IPS-NIHi7 (cell line): ENCODE data around the gene GOLGA6L7.
A peak's percentile ranks its signal among the peaks of the same experiment; 100 is the strongest.
"Not testable (repeated sequence)": the region's sequence is repeated elsewhere in the genome, so short reads cannot be mapped to it uniquely, and the experiment has no call there.

ENCODE experiments used
- DNase-seq: peaks from one replicate; pipeline ENCODE4 v3.0.0; 2012; ENCODE audit warnings: mixed read lengths; ENCODE audit errors: extremely low spot score

GOLGA6L7 gene, protein sequence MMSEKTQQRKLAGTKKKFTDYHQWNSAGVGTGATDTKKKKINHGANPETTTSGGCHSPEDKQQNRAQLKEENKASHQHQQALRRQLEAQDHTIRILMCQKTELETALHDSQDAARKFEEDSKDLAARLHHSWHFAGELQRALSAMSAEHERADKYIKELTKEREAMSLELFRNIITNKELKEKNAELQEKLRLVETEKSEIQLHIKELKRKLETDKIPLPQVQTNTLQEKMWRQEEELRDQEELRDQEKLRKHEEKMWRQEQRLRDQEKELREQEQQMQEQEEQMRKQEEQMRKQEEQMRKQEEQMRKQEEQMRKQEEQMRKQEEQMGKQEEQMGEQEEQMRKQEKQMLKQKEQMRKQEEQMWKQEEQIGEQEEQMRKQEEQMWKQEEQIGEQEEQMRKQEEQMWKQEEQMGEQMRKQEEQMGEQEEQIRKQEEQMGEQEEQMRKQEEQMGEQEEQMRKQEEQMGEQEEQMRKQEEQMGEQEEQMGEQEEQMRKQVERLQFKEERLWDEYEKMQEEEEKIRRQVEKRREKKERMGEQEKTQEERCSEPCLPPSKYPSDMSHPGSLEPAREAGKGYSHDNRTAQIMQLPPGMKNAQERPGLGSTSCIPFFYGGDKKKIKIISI

GRCh38 chr15:28848521-28848920 is at the start of gene GOLGA6L7:
Gene GOLGA6L7 (minus strand): TSS chr15:28848644. CDS start chr15:28848549, 95 bp downstream.
- not testable (repeated sequence) for DNase-seq

DNA sequence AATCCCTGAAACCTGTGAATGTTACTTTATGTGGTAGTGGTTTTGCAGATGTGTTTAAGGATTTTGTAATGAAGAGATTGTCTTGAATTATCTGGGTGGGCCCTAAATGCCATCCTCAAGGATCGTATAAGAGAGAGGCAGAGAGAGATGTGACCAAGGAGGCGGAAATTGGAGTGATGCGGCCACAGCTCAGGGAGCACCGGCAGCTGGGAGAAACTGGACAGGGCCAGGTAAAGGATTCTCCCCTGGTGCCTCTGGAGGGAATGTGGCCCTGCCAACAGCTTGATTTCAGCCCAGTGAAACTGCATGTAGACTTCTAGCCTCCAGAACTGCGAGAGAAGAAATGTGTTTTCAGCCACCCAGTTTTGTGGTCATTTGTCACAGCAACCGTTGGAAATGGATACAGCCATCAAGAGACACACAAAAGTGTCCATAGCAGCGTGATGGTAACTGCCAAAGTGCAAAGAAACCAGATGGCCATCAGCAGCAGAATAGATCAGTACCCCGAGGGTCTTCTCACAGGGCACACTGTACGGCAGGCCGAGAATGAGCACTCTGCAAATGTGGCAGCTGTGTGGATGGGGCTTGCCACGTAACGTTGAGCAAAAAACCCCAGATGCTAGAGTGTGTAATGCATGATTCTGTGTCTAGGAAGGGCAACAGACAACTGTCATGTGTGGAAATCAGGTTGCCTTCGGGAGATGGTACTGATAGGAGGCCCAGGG is 49.6 kb upstream of the GOLGA6L7 start:
- DNase-seq = no peak

- no peak for DNase-seq
Observed at GRCh38 chr15:28896951-28897350, 48.5 kb upstream of the GOLGA6L7 start.

GRCh38 chr15:28895566-28895965 is 47.1 kb upstream of the GOLGA6L7 start:
- DNase-seq = no peak

- DNase-seq = no peak
Observed at GRCh38 chr15:28895146-28895545, 46.7 kb upstream of the GOLGA6L7 start.

DNA sequence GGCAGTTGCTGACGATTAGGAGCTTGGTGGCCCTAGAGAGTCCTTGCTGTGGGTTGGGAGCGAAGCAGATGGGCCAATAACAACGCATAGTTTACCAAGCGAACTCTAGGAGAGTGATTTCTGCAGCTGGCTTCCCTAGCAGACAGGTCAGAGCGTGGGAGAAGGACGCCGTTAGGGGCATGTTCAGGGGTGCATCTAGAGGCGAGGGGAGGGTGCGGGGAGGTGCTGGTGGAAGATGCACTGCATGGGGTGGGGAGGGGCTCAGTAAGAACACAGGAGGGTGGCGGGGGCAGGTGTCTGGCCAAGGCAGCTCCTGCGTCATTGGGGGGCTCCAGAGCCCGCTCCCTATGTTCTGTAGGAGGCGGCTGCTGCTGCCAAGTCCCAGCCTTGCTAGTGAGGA is 46.2 kb upstream of the GOLGA6L7 start:
- DNase-seq = no peak

GRCh38 chr15:28892789-28893610 is 44.6 kb upstream of the GOLGA6L7 start:
- no peak for DNase-seq

DNA sequence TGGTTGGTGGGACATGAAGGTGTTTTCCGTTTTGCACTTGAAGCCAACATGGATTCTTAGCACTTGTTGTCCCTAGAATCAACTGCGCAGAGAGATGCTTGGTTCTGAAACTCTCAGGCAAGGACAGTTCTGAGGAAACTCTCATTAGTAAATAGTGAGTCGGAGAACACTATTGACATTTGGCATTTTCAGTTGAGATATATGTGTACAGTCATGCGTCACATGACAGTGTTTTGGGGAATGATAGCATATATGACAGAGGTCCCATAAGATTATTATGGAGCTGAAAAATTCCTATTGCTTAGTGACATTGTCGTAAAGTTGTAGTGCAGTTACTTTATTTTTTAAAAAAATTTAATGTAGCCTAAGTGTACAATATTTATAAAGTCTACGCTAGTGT is 43.1 kb upstream of the GOLGA6L7 start:
- no peak for DNase-seq

DNA sequence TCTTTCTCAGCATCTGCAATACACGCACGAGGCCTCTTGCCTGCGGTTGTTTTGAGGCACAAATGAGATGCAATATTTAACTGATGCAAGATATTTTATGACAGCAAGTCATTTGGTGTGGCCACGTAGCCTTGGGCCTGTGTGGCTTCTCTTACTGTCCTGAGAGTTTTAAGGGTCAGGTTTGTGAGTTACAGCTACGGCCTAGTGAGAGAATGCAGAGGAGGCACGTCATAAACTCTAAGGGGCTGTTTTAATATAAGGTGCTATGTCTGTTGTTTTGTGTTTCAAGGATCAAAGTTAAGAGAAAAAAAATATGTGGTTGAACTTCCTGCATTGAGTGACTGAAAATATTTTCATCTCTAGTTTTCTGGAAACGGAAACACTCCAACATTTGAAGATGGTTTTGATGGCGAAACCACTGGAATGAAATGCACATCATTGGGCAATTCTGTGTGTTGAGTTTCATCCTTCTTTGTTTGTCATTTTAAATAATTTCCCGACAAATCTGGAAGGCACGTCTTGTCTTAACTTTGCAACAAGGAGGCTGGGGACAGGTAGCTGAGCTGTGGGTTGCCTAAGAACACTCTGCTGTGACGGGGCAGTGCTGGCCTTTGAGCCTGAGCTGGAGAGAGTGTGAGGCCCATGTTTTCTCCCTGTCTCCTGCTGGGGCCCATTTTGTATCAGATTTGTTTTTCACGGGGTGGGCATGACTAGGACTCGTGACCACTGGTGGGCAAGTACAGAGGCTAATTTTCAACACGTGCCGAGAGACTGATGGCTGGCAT is 42.5 kb upstream of the GOLGA6L7 start:
- DNase-seq = no peak

- DNase-seq = not testable (repeated sequence)
Observed at GRCh38 chr15:28890291-28890690, 41.8 kb upstream of the GOLGA6L7 start.

GRCh38 chr15:28889871-28890270 is 41.4 kb upstream of the GOLGA6L7 start:
- DNase-seq = not testable (repeated sequence)

- DNase-seq = no peak
Observed at GRCh38 chr15:28889346-28889745, 40.9 kb upstream of the GOLGA6L7 start.

GRCh38 chr15:28888900-28889299 is 40.5 kb upstream of the GOLGA6L7 start:
- DNase-seq = no peak

- DNase-seq = no peak
Observed at GRCh38 chr15:28888302-28888894, 40.0 kb upstream of the GOLGA6L7 start.

DNA sequence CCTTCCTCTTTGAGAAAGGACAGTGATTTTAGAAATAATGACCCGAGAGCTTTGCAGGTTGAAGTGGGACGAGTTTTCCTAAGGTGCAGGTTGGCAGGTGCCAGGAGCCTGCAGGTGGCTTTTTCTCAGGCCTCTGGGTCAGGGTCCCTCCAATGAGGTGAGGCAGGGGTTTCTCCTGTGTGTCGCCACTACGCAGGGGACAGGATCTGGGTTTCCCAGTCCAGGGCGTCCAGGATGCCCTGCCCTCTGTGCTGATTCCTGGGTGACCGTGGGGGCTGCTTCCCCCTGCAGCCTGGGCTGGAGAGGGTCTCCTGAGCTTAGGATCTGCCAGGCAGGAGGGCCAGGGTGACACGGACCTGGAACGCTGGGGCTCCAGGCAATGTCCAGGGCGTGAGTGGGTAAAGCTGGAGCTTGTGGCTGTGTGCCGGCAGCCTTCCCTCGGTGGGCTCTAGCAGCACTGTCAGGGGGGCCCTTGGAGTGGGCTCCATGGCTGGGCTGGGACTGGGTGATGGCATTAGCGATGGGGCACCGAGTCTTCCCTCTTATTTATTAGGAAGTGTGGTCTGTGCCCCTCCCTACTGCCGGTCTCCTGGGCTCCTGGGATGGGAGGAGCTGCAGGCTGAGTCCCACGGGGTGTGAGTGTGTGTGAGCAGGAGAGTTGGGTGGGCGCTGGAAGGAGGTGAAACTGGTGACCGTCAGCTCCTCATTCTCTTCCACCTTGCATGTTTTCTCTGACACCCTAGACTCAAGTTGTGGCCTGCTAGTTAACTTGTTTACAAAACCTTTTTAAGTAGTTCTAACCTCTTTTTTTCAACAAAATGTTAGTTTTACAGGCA is 39.1 kb upstream of the GOLGA6L7 start:
- DNase-seq = no peak

GRCh38 chr15:28886431-28887338 is 38.2 kb upstream of the GOLGA6L7 start:
- no peak for DNase-seq

GRCh38 chr15:28885630-28886430 is 37.4 kb upstream of the GOLGA6L7 start, which contains the start of gene APBA2:
Gene APBA2 (plus strand): TSS chr15:28885974. CDS start chr15:29053885, 167,911 bp downstream.
- DNase-seq = peak; percentile 62
